GM19238 (cell line): ENCODE results near the gene PGLYRP4.

ENCODE experiments used
- DNase-seq: peaks from one replicate; pipeline ENCODE4 v3.0.0; 2011; ENCODE audit warnings: low spot score; ENCODE audit not compliant: insufficient read length

The PGLYRP4 gene

GRCh38 chr1:153292185-153292584 is 56.5 kb downstream of the PGLYRP4 start:
- no peak for DNase-seq

GRCh38 chr1:153291514-153291913 is 57.1 kb downstream of the PGLYRP4 start:
- DNase-seq = no peak

GRCh38 chr1:153288634-153289275 is 59.9 kb downstream of the PGLYRP4 start:
- peak; percentile 35 for DNase-seq
